Fibroblast of villous mesenchyme (primary cell): ENCODE results near the gene SIL1. TPM values are rescaled to one million over a fixed set of nuclear protein-coding genes. Genes with fewer than 3 reads are reported as not detected.

Experiments
- DNase-seq: peaks from one replicate; pipeline ENCODE4 v3.0.0-alpha.2; 2010; ENCODE audit warnings: low read depth
- H3K4me3 ChIP-seq: 2 replicates; pipeline ENCODE4 v1.5.1; 2011; ENCODE audit warnings: low read depth, mild to moderate bottlenecking, low read length
- total RNA-seq: library from RNA; depleted of rRNA; stranded (reverse); fragments of >200 nt; gene quantifications from 2 replicates; pipeline ENCODE4 v1.2.3, GENCODE V29; 2012
- TF ChIP-seq, protein P1 (sequence below): IDR thresholded peaks from 2 replicates; pipeline ENCODE4 v1.5.1; 2012; ENCODE audit warnings: low read depth, mild to moderate bottlenecking, low read length; ENCODE audit not compliant: insufficient read depth

The SIL1 gene
- total RNA-seq, 1 donor, result 57.0 TPM

DNA sequence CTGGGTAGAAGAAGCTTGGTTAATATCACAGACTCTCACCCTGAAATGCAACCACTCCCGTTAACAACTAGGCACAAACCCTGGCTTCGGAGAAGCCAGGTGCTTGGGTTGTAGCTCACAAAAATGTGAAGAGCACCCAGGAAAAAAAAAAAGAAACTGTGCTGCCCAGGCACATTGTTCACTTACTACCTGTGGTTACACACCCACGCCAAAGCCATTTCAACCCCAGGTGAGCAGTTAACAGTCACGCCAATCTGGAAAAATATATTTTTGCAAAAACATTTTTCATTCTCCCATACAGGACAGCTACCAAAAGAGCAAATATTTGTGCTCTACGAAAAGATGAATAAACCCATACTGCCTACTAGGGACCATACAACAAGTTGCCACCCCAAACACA, 49.2 kb downstream of the SIL1 start:
- no peak overlapping the region for H3K4me3 ChIP-seq
- DNase-seq, result no peak

DNA sequence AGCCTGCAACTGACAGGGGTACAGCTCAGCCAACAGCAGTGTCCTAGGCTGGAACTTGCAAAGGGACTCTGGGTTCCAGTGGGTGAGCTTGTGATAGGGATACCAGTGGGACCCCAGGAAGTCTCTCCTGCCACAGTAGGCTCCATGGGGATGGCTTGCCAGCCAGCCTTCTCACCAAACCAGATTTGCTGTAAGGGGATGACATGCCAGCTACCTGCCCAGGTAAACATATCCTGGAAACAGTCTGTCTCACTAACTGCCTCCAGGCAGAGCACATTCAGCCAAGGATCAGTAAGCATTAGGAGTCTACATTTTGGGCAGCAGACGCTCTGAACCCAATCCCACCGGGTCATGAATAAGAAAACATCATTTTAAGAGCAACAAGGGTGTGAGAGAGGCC, 49.9 kb downstream of the SIL1 start:
- TF ChIP-seq, protein P1, sequence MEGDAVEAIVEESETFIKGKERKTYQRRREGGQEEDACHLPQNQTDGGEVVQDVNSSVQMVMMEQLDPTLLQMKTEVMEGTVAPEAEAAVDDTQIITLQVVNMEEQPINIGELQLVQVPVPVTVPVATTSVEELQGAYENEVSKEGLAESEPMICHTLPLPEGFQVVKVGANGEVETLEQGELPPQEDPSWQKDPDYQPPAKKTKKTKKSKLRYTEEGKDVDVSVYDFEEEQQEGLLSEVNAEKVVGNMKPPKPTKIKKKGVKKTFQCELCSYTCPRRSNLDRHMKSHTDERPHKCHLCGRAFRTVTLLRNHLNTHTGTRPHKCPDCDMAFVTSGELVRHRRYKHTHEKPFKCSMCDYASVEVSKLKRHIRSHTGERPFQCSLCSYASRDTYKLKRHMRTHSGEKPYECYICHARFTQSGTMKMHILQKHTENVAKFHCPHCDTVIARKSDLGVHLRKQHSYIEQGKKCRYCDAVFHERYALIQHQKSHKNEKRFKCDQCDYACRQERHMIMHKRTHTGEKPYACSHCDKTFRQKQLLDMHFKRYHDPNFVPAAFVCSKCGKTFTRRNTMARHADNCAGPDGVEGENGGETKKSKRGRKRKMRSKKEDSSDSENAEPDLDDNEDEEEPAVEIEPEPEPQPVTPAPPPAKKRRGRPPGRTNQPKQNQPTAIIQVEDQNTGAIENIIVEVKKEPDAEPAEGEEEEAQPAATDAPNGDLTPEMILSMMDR, result no peak
- H3K4me3 ChIP-seq, result no peak overlapping the region
- DNase-seq, result no peak

More for the DNA sequence above, 49.2 kb downstream of the SIL1 start:
- TF ChIP-seq, protein P1, result no peak

DNA sequence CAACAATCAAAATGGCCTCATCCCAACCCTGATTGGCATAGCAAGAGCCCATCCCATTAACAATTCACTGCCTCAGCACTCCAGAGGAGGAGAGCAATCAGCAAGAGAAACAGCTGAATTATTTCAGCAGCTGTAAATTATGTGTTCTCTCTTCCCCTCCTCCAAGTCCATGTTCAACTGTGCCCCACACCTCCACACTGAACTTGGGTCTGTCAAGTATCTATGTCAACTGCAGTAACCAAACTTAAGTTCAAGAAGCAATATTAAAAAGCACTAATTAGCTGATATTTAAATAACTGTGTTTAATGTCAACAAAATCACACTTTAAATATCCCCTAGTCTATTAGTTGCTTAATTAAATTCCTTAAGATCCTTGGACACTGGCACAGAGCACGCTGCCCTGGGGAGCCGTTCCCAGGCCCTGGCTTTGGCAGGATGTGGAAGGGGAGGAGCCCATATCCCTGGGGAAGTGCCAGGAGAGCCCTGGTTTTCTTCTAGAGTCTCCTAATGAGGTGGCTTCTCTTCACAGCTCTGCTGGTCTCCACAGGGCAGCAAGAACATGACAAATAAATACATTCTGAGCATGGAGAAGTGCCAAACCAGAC, 50.6 kb downstream of the SIL1 start:
- peak; percentile 76 for DNase-seq
- TF ChIP-seq, protein P1, result no peak
- no peak overlapping the region for H3K4me3 ChIP-seq

DNA sequence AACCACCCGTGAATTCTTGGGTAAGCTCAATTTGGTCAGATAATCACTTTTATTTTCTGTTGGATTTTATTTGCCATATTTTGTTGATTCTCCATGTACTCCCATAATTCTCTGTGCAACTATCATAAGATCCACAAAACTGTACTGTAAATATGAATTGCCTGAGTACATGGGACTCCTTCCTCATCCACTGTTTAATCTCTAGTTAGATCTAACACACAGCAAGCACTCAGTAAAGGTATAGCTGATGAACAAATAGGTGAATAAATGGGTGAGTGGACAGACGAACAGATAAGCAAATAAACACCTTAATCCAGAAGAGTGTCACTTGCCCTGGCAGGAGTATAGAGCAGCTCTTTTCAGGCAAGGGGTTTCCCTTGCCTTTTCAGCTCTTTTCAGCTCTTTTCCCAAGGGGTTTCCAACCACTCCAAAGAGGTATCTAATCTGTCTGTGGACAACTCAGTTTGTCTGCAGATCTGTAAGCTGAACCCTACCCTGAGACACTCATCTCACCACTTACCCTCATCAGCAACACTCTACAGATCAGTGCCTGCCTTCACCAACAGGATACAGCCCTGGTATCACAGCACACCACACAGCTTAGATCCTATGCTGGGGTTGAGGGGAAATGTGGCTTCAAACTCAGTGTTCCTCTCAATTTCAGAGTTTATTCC, 51.2 kb downstream of the SIL1 start:
- TF ChIP-seq, protein P1, result no peak
- no peak for DNase-seq
- no peak overlapping the region for H3K4me3 ChIP-seq

DNA sequence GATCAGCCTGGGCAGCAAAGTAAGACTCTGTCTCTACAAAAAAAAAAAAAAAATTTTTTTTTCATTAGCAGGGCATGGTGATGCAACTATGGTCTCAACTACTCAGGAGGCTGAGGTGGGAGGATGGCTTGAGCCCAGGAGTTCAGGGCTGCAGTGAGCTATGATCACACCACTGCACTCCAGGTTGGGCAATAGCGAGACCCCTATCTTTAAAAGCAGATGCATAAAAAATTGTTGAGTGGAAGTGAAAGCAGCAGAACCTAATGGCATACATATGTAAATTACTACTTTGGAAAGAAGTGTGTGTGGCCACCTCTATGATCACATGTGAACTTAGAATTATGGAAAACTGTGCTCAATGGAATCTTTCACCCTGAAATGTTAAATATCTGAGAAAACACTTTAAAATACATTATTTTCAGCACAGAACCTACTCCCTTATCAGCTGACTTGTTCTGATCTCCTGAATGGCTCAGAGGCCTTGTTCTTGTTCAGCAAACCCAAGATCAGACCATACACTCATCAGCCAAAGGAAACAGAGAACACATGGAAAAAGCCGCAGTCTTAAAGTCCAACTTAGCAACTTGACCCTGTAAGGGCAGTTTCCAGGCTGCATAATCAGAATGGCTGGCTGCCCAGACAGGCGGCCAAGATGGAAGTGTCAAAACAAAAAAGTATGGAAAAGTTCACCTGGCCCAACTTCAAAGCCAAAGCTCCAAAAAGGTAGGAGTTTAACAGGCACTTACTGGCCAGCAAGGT, 56.5 kb downstream of the SIL1 start:
- TF ChIP-seq, protein P1, result no peak
- DNase-seq, result peak; percentile 85
- no peak overlapping the region for H3K4me3 ChIP-seq

DNA sequence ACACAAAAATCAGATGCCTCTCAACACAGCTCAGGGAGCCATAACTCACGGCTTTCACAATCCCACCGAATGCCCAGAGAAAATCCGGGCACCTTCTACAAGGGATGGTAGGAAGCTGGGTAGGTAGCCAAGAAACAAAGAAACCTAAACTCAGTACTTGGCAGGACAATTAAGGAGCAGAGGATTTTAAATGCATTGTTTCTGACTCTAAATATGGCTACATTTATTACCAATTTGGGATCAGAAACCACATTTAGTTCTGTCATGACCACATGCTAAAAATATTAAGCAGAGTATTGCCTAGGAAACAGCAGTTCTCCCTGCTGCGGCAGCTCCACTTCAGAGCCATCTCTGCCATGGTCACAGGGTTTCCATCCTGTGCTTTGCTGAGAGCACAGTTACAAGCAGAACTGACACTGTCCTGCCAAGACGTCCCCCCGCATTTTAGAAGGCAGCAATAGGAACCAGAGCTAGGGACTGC, 57.5 kb downstream of the SIL1 start:
- no peak overlapping the region for H3K4me3 ChIP-seq

More for the DNA sequence above, 57.5 kb downstream of the SIL1 start:
- TF ChIP-seq, protein P1, result no peak
- peak; percentile 28 for DNase-seq
